Muscle of back (tissue), 11 donors: ENCODE data around the gene KIF21B. TPM values are rescaled to one million over a fixed set of nuclear protein-coding genes. Genes with fewer than 3 reads are reported as not detected.

Experiments used
- DNase-seq, 3 donors: peaks; one replicate each; pipeline versions ENCODE4 v3.0.0 to v3.0.0-alpha.2; 2013
- polyA plus RNA-seq, 10 donors: library from polyadenylated mRNA; unstranded; fragments of 120-200 nt; gene quantifications; one replicate each; pipeline ENCODE4 v1.2.1, GENCODE V29; 2013; ENCODE audit not compliant: insufficient read length in 10 of 10

Gene KIF21B
- polyA plus RNA-seq, 10 donors: 0.57 to 2.4 (median 1.0) TPM

DNA sequence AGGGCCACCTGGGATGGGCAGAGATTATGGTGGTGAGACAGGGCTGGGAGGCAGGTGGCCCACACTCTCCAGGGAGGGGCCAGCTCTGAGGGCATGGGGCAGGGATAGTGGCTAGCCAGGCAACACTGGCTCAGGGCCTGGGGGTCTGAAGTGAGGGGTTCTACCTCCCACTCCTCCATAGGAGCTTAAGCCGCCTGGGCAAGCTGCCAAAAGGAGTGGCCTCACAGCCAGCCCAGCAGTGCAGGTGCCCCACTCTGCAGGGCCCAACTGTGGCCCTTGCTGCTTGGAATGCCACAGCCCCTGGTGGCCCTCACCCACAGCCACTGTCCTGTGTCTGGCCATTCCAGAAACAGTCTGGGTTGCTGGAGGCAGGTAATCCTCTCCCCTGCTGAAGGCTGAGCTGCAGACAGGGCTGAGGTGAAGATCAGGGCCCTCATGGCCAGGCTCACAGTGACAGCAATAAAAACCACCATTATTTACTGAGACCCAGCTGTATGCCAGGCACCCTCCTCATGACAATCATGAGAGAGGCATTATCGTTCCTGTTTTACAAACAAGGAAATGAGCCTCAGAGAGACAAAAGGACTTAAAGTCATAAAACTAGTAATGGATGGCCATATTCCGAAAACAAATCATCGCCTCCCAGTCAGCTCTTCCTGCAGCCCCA is 31.0 kb downstream of the KIF21B start:
- DNase-seq: no peak

DNA sequence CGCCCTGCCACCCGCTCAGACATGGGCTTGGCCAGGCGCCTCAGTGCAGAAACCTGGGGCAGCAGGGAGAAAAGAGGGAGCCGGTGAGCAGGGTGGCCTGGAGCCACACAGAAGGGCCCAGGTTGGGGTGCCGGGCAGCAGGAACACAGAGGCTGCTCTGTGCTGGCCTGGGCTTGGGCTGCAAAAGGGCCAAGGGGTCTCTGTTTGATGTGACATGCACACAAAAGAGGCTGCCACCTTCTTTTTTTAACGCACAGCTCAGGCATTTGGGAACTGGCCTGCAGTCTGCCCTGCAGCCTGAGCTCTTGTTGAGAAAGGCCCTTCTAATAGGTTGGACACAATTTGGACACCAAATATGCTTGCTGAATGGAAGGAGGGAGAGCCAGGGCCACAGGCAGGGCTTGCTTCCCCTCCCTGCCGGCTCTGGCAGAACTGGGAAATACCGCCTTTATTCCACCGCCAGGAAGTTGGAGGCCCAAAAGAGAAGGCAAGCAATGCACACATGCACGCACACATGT is 32.4 kb downstream of the KIF21B start:
- peak in 2 of 3 donors; percentile 53 to 80 for DNase-seq

DNA sequence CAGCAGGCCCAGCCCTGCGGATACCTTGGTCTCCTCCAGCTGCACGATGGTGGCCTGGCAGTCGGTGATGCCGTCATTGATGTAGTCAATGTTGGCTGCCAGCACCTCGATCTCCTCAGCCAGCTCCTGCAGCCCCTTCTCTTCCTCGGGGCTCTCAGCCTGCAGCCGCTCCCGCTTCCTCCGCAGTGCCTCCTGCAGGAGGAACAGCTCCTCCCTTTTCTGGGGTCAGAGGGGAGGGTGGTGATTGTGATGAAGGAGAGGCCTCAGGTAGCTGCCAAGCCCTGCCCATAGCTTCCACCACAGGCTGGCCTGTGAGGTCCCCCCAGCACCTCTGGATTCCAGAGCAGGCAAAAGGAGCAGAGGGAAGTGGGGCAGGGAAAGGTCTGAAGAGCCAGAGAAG is 33.4 kb downstream of the KIF21B start:
- no peak for DNase-seq

DNA sequence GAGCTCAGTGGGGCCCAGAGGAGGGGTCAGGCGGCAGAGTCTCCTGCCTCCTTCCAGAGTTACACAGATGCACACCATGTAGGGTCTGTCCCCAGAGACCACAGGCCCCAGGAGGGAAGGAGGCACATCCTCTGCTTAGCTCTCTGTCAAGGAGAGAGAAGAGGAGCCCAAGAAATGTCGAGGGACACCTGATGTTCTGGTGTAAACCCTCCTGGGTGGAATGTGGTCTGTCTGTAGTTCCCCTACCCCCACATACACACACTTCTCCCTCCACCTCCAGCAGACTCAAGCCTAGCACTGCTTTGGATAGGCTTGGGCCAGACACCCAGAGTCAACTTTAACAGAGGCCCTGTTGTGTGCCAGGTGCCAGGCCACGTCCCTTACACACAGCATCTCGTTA is 34.2 kb downstream of the KIF21B start:
- no peak for DNase-seq

DNA sequence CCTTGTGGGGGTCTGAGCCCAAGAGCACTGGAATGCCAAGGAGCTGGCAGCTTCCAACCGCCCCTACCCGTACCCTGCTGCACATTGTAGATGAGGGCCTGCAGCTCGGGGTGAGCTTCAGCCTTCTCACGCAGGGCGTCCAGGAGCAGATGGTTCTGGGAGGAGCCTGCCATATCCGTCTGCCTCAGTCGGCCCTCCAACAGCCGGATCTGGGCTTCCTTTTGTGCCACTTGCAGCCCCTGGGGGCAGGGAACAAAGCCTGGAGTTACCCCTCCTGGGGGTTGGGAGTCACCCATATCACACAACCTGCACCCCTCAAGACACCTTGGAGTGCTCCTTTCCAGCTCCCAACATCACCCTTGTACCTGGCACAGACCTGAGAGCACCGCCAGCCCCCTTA is 34.8 kb downstream of the KIF21B start:
- DNase-seq: no peak

DNA sequence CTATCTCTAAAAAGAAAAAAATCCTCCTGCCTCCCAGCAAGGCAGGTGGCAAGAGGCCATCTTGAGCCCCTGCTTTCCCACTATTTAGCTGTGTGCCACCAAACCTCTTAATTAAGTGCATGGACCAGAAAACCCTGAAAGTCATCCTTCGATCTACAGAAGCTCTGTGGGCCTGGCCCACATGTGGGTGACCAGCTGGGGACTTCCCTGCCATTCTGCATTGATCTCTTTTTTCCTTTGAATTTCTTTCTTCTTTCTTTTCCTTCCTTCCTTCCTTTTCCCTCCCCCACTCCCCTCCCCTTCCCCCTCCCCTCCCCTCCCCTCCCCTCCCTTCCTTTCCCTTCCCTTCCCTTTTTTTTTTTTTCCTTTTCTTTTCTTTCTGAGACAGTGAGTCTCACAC is 38.0 kb downstream of the KIF21B start:
- no peak for DNase-seq

DNA sequence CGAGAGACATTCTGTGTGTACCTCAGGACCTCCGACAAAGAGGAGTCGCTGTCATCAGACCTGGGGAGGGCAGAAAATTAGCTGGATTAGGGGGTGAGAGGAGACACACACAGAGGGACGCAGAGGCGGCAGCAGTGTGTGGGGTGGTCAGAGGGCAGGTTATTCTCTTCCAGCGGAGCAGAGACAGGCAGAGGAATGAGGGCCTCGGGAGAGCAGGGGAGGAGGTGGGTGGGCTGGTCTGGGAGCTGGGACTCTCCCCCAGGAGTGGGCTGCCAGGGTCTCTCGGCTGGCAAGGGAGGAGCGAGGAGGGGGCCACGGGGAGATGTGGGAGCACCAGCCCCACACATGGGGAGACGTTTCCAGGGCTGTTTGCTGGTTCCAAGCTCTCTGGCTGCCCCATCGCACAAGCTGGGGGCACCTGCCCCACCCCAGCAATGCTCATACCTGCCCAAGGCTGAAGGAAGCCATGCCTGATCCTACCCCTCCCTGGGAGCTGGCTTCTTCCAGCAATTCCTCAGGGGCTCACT is 40.4 kb downstream of the KIF21B start:
- no peak for DNase-seq

DNA sequence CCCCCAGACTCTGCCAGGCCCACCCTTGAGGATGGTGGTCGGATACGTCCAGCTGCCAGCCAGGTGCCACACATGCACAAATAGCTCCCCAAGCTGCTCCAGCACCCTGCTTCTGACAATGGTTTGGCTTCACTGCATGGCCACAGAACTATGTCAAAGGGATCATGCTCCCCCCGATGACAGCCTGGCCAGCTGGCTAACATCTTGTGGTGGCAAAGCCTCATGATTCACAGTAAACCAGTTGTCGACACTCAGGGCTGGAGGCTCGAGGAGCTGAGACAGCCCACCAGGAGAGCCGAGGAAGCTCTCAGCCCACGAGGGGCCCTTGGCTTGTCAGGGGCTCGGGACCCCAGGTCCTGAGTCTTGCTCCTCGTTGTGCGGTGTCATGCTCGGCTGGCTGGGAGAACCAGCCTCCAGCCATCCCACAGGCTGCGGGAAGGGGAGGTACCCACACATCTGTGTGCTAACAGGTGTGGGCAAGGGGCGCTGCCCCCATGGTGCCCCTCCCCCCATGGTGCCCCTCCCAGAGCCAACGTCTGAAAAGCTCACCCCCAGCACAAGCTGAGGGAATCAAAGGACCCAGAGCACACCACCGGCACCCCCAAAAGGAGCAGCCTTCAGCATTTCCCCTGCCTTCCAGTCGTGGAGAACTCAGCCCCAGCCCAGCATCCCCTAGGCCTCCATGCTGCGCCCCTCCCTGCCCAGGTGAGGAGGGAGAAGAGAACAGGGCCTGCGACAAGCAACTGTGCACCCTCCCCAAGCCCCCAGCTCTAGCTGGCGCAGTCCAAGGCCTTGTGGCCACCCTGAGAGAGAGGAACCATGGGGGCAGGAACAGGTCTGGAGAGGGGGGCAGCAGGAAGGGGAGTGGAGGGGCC is 41.2 kb downstream of the KIF21B start:
- DNase-seq: peak in 1 of 3 donors; percentile 5

DNA sequence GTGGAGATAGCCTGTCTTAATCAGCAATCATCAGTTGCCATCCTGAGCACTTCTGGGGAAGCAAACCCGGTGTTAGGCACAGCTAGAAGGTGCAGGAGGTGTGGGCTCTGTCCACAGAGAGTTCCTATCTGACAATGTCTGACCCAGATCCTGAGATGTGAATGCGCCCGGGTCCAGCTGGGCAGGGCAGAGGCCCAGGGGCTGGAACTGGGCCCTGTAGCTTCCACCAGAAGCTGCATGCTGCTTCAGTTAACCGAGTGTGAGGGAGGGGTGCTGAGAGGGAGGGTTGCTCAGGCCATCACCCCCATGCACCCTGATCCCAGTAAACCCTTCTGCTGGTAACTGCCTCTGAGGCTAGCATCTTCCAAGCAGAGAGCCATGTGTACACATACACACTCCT is 42.2 kb downstream of the KIF21B start:
- no peak for DNase-seq

DNA sequence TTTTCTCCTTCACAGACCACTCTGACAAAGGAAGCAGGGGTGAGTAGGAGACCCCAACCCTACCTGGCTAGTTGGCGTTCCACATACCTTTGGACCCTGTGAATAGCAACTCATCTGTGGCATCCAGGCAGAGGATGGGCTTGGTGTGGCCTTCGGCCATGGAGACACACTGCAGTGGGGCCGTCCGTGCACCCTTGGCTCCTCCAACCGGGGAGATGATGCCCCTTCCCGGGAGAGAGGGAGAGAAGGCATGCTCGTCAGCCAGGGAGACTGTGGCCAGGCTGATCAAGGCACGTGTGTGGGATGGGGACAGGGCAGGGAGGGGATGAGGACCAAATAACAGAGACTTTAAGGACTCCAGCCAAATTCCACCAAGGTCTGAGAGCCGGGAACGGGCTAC is 42.6 kb downstream of the KIF21B start:
- DNase-seq: no peak

DNA sequence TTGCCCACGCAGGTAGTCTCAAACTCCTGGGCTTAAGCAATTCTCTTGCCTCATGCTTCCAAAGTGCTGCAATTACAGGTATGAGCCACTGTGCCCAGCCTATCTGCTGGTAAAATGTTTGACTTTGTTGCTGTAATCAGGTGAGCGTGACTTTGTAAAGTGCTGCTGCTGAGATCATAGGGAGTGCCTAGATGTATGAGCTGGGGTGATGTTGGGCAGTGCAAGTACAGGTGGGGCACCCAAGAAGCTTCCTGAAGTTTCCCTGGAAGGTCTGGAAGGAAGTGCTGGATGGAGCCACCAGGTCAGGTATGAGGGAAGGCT is 43.1 kb downstream of the KIF21B start:
- DNase-seq: no peak

DNA sequence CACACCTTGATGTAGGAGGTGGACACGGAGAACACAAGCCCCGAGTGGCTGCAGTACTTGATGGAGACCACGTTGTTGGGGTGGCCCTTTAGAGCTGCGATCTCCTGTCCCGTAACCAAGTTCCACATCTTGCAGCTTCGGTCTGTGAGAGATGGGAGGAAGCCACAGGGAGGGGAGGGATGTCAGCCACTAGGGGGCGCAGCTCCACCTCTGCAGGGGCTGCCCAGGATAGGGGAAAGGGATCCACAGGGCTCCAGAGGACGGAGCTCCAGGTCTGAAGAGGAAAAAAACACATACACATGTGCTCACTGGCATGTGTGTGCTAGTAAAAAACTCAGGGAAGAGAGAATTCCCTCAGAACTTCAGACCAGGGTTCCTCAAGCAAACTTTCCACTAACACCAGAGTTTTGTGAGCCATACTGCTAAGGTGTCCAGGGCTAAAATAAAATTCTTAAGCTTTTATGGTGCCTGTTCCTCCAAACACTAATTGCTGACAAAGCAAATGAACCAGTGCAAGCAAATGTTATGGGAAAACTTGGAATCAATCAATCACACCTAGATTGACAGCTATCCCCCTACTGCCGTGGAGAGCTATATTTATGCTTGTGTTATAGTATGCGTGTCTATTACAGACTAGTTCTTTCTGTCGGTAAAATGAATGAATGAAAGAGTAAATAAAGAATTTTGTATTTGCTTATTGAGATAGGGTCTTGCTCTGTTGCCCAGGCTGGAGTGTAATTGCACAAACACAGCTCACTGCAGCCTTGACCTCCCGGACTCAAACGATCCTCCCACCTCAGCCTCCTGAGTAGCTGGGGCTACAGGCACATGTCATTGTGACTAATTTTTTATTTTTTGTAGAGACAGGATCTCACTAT is 43.7 kb downstream of the KIF21B start:
- DNase-seq: no peak

DNA sequence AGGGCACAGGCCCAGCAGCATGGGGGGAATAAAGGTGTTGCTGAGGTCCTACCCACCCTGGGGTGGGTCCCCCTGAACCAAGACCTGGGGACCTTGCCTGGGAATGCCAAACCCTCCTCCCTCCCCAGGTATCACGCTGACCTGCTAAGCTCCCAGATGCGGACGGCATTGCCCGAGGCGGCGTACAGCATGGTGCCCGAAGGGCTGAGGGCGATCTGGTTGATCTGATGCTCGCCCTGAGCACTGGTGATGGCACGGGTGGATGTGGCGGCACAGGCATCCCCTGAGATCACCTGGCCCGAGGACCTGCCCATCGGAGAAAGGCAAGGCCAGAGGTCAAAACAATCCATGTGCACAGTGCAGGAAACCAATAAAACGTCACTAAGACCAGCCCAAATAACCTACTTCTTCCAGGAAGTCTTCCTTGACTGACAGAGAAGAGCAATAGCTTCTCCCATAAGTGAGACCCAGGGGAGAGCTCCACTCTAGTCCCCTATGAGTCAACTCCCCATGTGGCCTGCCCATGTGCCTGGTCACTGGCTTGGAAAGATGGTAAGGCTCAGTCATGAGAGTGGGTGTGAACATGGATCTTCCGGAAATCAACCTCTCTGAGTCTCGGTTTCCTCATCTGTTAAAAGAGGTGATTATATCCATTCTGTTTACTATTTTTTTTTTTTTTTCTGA is 46.3 kb downstream of the KIF21B start:
- no peak for DNase-seq

DNA sequence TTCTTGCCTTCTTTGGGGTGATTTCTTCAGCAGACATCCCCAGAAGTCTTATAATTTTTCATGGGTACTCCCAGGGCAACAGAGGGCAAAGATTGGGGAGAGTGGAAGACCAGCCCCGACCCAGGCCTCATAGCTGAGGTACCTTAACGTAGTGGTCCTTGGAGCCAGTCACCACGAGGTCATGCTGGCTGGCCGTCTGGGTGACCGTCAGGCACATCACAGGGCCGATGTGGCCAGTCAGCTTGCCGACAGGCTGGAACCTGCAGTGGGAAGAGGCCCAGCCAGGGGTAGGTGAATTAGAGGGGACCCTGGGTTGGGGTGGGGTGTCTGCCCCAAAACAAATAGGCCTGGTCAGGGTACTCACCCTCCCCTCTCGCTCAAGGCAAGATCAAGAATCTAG is 46.9 kb downstream of the KIF21B start:
- no peak for DNase-seq

DNA sequence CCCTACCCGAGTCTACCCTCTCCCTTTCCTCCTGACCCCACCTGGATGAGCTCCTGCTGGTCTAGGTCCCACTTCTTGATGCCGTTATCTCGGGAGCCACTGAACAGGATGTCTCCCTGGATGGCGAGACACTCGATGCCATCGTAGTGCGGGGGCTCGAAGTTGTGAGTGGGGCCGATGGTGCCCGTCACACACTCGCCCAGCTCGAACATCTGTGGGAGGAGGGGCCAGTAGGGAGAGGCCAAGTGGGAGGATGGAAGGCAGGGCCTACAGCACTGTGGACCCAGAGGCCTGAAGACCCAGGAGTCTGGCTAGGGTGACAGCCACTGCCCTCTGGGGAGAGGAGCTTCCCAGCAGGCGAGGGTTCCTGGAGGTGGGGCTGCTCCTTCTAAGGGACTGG is 48.1 kb downstream of the KIF21B start:
- DNase-seq: no peak

DNA sequence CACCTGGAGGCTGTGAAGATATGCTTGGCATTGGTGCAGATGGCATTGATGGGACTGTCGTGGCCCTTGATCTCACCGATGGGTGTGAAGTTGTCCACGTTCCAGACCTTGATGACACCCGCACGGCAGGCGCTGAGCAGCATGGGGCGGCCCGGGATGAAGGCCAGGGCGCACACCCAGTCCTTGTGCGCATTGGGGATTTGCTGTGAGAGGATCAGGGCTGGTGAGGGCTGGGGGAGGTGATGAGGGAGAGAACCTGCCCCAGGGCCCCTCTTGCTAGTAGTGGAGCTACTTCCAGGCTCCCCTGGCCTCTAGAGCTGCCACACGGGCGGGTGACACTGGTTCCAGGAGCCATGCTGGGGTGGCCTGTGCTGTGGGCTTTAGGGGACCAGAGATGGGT is 48.8 kb downstream of the KIF21B start:
- no peak for DNase-seq

DNA sequence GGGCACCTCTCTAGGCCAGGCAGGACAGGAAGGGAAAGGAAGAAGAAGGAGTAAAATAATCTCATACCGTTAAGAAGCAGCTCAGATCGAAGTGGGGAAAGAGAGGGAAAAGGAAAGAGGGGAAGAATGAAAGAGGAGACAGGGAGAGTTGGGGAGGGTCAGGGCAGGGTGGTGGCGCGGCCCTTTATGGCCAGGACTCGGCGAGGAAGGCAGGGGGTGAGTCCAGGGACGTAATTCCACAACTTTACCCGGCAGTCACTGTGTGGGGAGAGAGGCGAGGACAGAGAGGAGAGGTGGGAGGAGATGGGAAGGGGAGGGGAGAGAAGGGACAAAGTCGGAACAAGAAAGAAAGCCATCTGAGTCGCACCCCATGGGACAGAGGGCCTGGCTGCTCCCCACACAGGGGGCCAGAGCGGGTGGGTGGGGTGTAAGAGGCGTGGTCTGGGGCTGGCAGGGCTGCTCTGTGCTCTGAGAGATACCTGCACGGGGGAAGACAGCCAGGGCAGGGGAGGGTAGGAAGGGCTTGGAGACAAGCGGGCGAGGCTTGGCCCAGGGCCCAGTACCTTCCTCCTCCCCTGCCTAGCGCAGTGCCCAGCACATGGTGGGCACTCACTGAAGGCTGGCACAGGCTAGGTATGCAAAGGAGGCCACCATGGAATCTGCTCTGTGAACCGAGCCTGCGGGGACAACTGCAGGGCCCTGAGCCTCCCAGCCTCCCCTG is 49.4 kb downstream of the KIF21B start:
- DNase-seq: no peak

DNA sequence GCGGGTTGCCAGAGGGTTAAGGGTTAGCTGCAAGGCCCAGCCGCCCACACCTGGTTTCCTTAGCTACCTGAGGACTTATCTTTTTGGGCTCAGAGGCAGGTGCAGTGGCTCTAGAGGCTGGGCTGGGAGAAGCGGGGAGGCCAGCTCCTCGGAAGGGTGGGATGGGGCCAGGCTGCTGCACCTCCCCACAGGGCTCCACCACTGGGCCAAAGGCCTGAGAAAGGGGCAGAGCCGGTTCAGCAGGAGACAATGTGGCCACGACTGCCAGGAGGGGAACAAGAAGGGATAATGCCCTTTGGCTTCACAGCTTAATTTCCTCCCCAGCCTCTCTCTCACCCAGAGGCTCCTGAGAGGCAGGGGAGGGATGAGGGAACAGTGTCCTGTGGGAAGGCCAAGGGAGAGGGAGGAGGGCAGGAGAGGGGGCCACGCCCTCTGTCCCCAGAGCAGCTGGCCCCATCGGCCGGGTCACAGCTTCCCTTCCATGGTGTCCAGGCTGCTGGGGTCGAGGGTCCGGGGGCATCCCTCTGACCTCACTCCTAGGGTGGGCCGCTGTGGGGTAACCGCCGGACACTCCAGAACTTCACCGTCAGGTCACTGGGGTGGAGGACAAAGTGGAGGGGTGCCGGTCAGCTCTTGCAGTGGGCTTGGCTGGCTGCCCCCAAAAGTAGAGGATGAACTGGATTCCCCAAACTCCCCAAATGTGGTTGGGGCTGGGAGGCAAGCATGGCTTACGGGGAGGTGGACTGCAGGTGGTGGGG is 50.4 kb downstream of the KIF21B start:
- DNase-seq: no peak

DNA sequence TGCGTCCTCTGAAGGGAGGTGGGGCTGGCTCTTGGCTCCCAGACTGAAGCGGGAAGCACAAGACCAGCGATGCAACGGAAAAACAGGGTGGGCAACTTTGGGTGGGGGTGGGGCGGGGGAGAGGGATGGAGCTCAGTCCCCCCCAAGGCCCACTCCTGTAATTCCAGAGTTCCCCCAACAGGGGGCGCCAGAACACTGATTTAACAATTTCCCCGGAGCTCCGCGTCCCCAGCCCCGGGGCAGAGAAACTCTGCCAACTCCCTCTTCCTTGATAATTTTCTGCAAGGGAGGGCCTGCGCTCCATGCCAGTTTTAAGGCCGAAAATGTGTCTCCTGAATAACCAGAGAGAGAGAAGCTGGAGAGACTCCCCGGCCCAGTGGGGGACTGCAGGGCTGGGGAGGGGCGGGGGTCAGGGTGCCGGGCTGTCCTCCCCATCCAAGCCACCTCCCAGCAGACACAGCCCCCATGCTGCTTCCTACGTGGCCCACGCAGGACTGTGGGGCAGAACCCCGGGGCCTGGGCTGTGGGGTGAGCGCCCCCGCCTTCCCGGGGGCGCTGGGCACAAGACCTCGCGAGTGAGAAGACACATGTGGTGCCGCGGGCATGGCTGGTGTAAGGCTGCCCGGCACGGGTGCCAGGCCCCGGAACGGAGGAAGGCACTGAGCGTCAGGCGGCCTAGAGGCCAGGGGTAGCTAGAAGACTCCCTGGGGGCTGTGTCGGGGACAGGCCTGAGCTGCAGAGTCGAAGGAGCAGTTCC is 51.4 kb downstream of the KIF21B start:
- peak; percentile 49 to 82 (median 75) for DNase-seq
